Stimulated activated CD4-positive, alpha-beta T cell treated with anti-CD3 and anti-CD28 coated beads, Interleukin-4, amount 100 ng/mL, for 48 hours (primary cell): ENCODE measurements around the gene ZNF732.
"Not testable (repeated sequence)": the region's sequence is repeated elsewhere in the genome, so short reads cannot be mapped to it uniquely, and the experiment has no call there.

Source experiments
- DNase-seq, 2 donors: peaks; one replicate each; pipeline ENCODE4 v3.0.0-alpha.2; 2020; ENCODE audit warnings: low read depth in 2 of 2

The ZNF732 gene

GRCh38 chr4:253936-254756 lies 51.1 kb downstream of the ZNF732 start:
- no peak for DNase-seq

GRCh38 chr4:252065-252601 lies 53.1 kb downstream of the ZNF732 start:
- DNase-seq: no peak

GRCh38 chr4:244471-244870 lies 60.8 kb downstream of the ZNF732 start:
- DNase-seq: peak; percentile 16 to 35

GRCh38 chr4:243426-243825 lies 61.8 kb downstream of the ZNF732 start:
- no peak for DNase-seq

- peak; percentile 36 to 47 for DNase-seq
Measured at GRCh38 chr4:242121-242848, 63.0 kb downstream of the ZNF732 start.

GRCh38 chr4:241411-241810 lies 63.9 kb downstream of the ZNF732 start:
- not testable (repeated sequence) for DNase-seq

GRCh38 chr4:236028-236427 lies 69.2 kb downstream of the ZNF732 start:
- DNase-seq: no peak

GRCh38 chr4:234178-234577 lies 71.1 kb downstream of the ZNF732 start:
- no peak for DNase-seq

- DNase-seq: no peak
Measured at GRCh38 chr4:223913-224497, 81.3 kb downstream of the ZNF732 start.
